Pericardium fibroblast (primary cell): ENCODE measurements around the gene URM1. TPM values are rescaled to one million over a fixed set of nuclear protein-coding genes. Genes with fewer than 3 reads are reported as not detected.

Experiments
- total RNA-seq: library from RNA; depleted of rRNA; stranded (reverse); fragments of >200 nt; gene quantifications from 2 replicates; pipeline ENCODE4 v1.2.3, GENCODE V29; 2015

URM1 gene
- 27.2 and 33.0 TPM in 2 replicates for total RNA-seq

DNA sequence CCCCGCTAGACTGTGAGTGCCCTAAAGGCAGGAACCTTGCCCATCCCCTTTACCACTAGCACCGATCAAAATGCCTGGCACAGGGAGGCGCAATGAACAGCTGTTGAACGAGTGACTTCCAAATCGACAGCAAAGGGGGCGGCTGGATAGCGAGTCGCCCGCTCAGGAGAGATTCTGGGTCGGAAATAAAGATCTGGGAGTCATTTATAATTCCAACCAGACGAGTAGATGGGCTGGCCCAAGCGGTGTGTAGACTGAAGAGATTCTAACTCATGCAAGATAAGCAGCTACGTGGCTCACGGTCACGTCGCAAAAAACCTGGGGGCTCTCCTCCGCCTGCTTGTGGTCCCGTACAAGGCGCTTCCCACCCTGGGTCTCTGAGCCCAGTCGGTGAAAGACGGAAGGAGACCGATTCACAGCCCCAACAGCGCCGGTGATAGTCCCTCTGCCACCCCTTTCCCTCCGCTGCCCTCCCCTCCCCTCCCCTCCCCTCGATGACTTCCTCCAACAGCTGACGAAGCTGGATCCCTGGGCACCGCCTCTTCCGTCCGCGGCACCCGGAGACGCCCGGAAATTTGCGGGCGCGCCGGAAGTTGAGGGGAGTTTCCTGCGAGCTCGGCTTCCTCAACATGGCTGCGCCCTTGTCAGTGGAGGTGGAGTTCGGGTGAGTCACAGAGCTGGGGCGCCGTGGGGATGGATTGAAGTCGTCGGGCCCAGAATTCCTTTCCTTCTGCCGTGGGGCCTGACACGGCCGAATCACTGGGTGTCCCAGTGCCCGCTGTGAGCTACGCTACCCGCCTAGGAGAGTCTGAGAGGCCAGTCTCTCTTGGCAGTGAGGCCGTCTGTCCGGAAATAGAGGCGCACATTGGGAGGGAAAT, at the start of gene URM1:
Gene URM1 (plus strand): TSS at position 623 of the 878 bp plus-strand sequence. CDS start 7 bp downstream, at position 630.

DNA sequence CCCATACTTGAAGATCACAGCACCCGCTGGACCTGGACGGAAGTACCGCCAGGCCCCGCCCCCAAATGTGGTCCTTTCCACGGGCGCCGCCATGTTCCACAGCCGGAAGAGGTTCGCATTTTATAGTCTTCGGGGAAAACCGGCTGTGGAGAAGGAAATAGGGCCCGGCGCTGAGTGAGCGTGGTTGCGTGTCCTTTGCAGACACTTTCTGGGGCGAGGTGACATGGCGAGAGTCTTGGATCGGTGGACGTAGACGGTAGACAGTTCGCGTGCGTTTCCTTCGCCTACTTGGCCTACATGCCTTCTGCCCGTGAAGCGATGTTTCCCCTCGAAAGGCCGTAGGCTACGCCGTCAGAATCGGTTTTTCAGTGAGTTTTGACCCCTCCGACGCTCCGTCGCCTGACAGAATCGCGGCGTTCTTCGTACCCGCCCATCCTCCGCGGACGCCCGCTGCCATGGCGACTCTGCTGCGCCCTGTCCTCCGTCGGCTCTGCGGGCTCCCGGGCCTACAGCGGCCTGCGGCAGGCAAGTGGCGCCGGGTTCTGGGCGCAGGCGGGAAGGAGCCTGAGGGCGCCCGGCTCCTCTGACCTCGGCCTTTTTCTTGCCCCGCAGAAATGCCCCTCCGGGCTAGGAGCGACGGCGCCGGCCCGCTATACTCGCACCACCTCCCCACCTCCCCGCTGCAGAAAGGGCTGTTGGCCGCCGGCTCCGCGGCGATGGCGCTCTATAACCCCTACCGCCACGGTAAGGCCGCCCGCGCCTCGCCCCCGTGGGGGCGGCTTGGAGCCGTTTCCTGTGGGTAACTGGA, 48.6 kb upstream of the URM1 start, which contains the start of the genes COQ4 and TRUB2:
Gene COQ4 (plus strand): TSS at position 436 of the 808 bp plus-strand sequence. CDS start 20 bp downstream, at position 456.
Gene TRUB2 (minus strand): TSS at position 44 of the 808 bp plus-strand sequence. CDS start 39 bp downstream, at position 5.

DNA sequence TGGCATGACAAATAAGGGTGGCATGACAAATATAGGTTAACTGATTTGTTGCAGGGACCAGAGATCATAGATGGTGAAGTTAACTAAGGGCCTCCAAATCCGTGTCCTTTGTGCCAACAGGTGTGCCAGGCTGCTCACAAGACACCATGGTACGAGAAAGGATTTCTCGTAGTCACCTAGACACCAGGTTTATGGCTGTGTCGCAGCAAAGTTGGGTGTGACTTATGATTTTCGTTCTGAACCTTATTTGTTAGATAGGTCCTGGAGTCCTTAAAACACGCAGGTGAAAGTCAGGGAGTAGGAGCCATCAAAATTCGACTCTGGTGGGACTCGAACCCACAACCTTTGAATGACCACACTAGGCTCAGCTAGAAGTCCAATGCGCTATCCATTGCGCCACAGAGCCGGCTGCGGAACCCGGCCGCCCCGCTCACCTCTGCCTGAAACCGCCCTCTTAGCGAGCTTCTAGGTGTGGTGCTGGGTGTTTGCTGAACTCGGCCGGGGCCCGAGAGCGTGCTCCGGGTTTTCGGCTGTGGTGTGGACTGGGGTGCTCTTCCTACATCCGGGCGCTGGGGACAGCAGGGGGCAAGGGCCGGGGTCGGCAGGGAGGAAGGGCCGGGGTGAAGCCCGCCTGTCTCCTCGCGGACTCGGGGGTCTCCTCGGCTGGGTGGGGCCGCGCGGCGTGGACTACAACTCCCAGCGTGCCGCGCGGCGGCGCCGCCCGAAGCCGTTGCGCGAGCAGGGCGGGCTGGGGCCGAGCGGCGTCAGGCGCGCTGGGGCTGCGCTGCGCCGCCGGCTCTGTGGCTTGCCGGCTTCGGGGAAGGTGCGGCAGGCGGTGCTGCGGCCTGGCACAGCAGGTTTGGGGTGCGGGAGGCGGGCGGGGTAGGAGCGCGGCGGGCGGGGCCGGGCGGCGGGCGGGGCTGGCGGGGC, 31.1 kb upstream of the URM1 start, which contains the start of gene SLC27A4:
Gene SLC27A4 (plus strand): TSS at position 767 of the 930 bp plus-strand sequence. CDS start 2,606 bp downstream, outside the sequence.

DNA sequence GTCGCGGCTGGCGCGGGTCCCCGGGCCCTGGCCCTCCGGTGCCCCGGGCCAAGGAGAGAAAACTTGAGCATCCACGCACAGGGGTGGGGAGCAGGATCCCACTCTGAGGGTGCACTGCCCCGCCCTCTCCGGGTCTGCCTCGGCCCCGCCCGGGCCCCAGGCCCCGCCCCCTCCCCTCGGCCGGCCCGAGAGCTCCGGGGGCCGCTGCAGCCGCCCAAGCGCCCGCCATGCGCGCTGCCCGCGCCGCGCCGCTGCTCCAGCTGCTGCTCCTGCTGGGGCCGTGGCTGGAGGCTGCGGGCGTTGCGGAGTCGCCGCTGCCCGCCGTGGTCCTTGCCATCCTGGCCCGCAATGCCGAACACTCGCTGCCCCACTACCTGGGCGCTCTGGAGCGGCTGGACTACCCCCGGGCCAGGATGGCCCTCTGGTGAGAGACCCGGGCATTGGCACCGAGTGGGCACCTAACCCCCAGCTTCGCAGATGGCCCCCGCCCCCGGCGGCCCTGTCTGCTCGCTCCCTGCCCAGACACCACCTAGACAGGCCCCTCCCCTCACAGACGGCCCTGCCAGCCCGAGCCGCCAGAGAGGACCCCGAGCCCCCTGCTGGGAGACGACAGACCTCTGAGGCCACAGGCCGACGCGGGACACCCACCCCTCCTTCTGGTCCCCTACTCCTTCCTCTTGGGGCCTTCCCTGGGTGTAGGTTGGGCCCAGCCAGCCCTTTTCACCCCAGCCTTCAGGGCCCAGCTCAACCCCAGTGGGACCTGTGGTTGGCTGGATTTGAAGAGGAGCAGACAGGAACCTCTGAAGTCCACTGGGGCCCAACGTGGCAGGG, 49.7 kb downstream of the URM1 start, which contains the start of gene CERCAM:
Gene CERCAM (plus strand): TSS at position 207 of the 831 bp plus-strand sequence. CDS start 21 bp downstream, at position 228.

Other genes with a start within 250 kb of the URM1 start
- gene PTGES2, start 243.6 kb upstream of the URM1 start, total RNA-seq = 55.7 and 63.9 TPM in 2 replicates
- gene LCN2, start 221.9 kb upstream of the URM1 start, total RNA-seq = 0.23 TPM in 1 of 2 replicates, not detected in the other
- gene BBLN, start 211.1 kb upstream of the URM1 start, total RNA-seq = 251 and 261 TPM in 2 replicates
- gene CIZ1, start 179.8 kb upstream of the URM1 start, total RNA-seq = 52.7 and 77.5 TPM in 2 replicates
- gene DNM1, start 168.0 kb upstream of the URM1 start, total RNA-seq = 14.8 and 15.2 TPM in 2 replicates
- gene GOLGA2, start 95.4 kb upstream of the URM1 start, total RNA-seq = 95.8 and 97.2 TPM in 2 replicates
- gene SWI5, start 95.1 kb upstream of the URM1 start, total RNA-seq = 40.8 and 53.2 TPM in 2 replicates
- gene TRUB2, start 48.9 kb upstream of the URM1 start, total RNA-seq = 9.7 and 16.6 TPM in 2 replicates
- 28.8 and 32.3 TPM in 2 replicates for gene COQ4, start 48.5 kb upstream of the URM1 start, total RNA-seq
- gene SLC27A4, start 30.8 kb upstream of the URM1 start, total RNA-seq = 11.5 and 20.7 TPM in 2 replicates
- 128 and 233 TPM in 2 replicates for gene CERCAM, start 49.5 kb downstream of the URM1 start, total RNA-seq
- gene ODF2, start 84.6 kb downstream of the URM1 start, total RNA-seq = 19.8 and 20.8 TPM in 2 replicates
- 18.6 and 22.9 TPM in 2 replicates for gene GLE1, start 133.3 kb downstream of the URM1 start, total RNA-seq
- gene SPTAN1, start 181.2 kb downstream of the URM1 start, total RNA-seq = 185 and 358 TPM in 2 replicates